ENCODE data around the gene CYP27B1. TPM values are rescaled to one million over a fixed set of nuclear protein-coding genes. Genes with fewer than 3 reads are reported as not detected.

The CYP27B1 gene
- total and polyA plus RNA-seq, 2 experiments from 2014 or later: 1.1 to 2.7 TPM

DNA sequence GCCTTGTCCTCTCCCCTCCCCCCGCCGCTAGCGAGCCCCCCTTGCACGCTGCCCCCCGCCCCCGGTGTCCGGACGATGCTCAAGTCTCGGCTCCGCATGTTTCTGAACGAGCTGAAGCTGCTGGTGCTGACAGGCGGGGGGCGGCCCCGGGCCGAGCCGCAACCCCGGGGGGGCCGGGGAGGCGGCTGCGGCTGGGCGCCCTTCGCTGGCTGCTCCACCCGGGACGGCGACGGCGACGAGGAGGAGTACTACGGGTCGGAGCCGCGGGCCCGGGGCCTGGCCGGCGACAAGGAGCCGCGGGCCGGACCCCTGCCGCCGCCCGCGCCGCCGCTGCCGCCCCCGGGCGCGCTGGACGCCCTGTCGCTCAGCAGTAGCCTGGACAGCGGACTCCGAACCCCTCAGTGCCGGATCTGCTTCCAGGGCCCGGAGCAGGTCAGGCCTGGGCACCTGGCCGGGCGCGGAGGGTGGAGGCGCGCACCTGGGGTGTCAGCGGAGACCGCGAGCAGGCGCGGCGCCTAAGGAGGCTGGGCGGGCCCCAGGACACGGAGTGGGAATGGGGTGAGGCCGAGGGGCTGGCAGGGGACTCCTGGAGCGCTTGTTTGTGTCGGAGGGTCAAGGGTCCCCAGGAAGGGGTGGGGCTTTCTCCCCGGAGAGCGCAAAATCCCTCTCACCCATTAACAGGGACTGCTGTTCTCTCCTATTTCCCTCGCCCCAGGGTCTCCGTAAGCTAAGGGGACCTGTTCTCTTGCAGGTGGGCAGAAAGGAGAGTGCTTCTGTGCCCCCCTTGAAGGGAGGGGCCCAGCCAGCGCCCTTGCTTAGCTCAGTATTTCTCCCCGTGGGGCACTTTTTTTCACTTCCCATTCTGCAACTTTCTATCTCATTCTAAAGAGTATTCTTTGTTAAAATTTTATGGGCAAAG, 11.2 kb downstream of the CYP27B1 start:
- H3K4me2 ChIP-seq: peak overlapping the region; percentile 86
- no peak overlapping the region for H2AFZ ChIP-seq
- peak overlapping the region; percentile 71 for H3K4me3 Mint-ChIP-seq
- H3K9me2 ChIP-seq (ENCODE audit: insufficient read depth): no peaks in the 10 kb centered on the region
- TF ChIP-seq, protein P1, sequence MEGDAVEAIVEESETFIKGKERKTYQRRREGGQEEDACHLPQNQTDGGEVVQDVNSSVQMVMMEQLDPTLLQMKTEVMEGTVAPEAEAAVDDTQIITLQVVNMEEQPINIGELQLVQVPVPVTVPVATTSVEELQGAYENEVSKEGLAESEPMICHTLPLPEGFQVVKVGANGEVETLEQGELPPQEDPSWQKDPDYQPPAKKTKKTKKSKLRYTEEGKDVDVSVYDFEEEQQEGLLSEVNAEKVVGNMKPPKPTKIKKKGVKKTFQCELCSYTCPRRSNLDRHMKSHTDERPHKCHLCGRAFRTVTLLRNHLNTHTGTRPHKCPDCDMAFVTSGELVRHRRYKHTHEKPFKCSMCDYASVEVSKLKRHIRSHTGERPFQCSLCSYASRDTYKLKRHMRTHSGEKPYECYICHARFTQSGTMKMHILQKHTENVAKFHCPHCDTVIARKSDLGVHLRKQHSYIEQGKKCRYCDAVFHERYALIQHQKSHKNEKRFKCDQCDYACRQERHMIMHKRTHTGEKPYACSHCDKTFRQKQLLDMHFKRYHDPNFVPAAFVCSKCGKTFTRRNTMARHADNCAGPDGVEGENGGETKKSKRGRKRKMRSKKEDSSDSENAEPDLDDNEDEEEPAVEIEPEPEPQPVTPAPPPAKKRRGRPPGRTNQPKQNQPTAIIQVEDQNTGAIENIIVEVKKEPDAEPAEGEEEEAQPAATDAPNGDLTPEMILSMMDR (conservative IDR thresholded peaks at IDR 0.05; ENCODE audit: low read depth in 2 of 2): no peak
- TF ChIP-seq NANOG (IDR thresholded peaks at IDR 0.05; ENCODE audit: borderline replicate concordance): no peak
- no peak for TF ChIP-seq ZNF114 (CRISPR knock-in tag; IDR thresholded peaks at IDR 0.05)
- peaks cover 36% of the 10 kb centered on the region for H3K4me1 Mint-ChIP-seq
- ATAC-seq: peak; percentile 3; the same call in 2 of the 3 replicates
- no peak overlapping the region for H3K27ac ChIP-seq (ENCODE audit: low read depth)
- H3K36me3 ChIP-seq (ENCODE audit: insufficient read depth): no peaks in the 10 kb centered on the region
- H4K20me1 ChIP-seq (replicated peaks; ENCODE audit: insufficient read depth): peaks cover 4% of the 10 kb centered on the region; the same call in 1 of the 2 replicates
- H3K27me3 ChIP-seq (ENCODE audit: insufficient read depth): peaks cover 70% of the 10 kb centered on the region
- H3K27me3 Mint-ChIP-seq (ENCODE audit: insufficient read depth, low read depth, poor library complexity): peaks cover 69% of the 10 kb centered on the region
- H3K9me3 Mint-ChIP-seq: no peaks in the 10 kb centered on the region; the same call in 2 of the 3 replicates
- peak overlapping the region; percentile 83 for H3K4me3 ChIP-seq
- peaks cover 13% of the 10 kb centered on the region for H3K36me3 Mint-ChIP-seq (ENCODE audit: low read depth)
- H3K4me1 ChIP-seq (ENCODE audit: insufficient read depth): peaks cover 36% of the 10 kb centered on the region
- H3F3A ChIP-seq (replicated peaks; ENCODE audit: low read depth): peaks cover 19% of the 10 kb centered on the region
- DNase-seq (ENCODE audit: low spot score): peak; percentile 53
- peaks cover 13% of the 10 kb centered on the region for H3K79me2 ChIP-seq (replicated peaks; ENCODE audit: insufficient read depth)
- no peak overlapping the region for H3K27ac Mint-ChIP-seq

DNA sequence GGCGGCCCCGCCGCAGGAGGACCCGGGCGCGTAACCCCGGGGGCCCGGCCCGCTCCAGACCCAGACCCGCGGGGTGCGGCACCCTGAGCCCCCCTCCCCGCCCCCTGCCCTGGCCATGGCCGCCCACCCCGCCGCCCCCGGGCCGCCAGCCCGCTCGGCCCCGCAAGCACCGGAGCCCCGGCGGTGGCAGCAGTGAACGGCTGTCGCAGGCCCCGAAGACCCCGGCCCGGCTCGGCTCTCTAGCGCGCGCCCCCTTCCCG, 11.8 kb downstream of the CYP27B1 start:
- Histone ChIP-seq H3K79me2 (replicated peaks; ENCODE audit: insufficient read depth) (peaks cover 19% of the 10 kb centered on the region), H4K20me1 (replicated peaks; ENCODE audit: insufficient read depth) (peaks cover 4% of the 10 kb centered on the region; the same call in 1 of the 2 replicates), H3K4me2 (peak overlapping the region; percentile 97; the same call in 1 of the 2 replicates), H3K27ac (ENCODE audit: low read depth) (no peak overlapping the region), H3K4me1 (ENCODE audit: insufficient read depth) (peaks cover 36% of the 10 kb centered on the region), H2AFZ (no peak overlapping the region), H3F3A (replicated peaks; ENCODE audit: low read depth) (peaks cover 19% of the 10 kb centered on the region), H3K4me3 (peak overlapping the region; percentile 83), H3K9me2 (ENCODE audit: insufficient read depth) (no peaks in the 10 kb centered on the region), H3K27me3 (ENCODE audit: insufficient read depth) (peaks cover 65% of the 10 kb centered on the region), H3K36me3 (ENCODE audit: insufficient read depth) (no peaks in the 10 kb centered on the region)
- ATAC-seq (no peak), DNase-seq (ENCODE audit: low spot score) (no peak)
- no peak for TF ChIP-seq EZH2phosphoT487 (IDR thresholded peaks at IDR 0.05; ENCODE audit: unreplicated experiment)
- no peak for TF ChIP-seq EZH2 (IDR thresholded peaks at IDR 0.05; ENCODE audit: low read depth, unreplicated experiment)
- H3K27me3 Mint-ChIP-seq (ENCODE audit: insufficient read depth, low read depth, poor library complexity): peaks cover 64% of the 10 kb centered on the region
- peaks cover 39% of the 10 kb centered on the region for H3K4me1 Mint-ChIP-seq
- peak overlapping the region; percentile 87; the same call in 1 of the 3 replicates for H3K4me3 Mint-ChIP-seq
- H3K9me3 Mint-ChIP-seq: no peaks in the 10 kb centered on the region; the same call in 2 of the 3 replicates
- peaks cover 18% of the 10 kb centered on the region for H3K36me3 Mint-ChIP-seq (ENCODE audit: low read depth)
- no peak overlapping the region for H3K27ac Mint-ChIP-seq
